H9 (cell line): ENCODE measurements around the gene MAD1L1. TPM values are rescaled to one million over a fixed set of nuclear protein-coding genes. Genes with fewer than 3 reads are reported as not detected.

ENCODE experiments used
- DNase-seq: peaks from one replicate; pipeline ENCODE4 v3.0.0-alpha.2; 2017
- H2AFZ ChIP-seq: one replicate; pipeline ENCODE4 v1.6.1; 2013; ENCODE audit warnings: mild to moderate bottlenecking, low read length, control low read depth, moderate library complexity
- H2AK5ac ChIP-seq: 2 replicates; pipeline ENCODE4 v1.6.1; 2013; ENCODE audit warnings: low read length, control low read depth, mixed read lengths; ENCODE audit not compliant: insufficient read length
- H2BK120ac ChIP-seq: one replicate; pipeline ENCODE4 v1.6.1; 2013; ENCODE audit warnings: low read depth, mild to moderate bottlenecking, low read length, control low read depth, inconsistent platforms; ENCODE audit not compliant: poor library complexity, severe bottlenecking
- H2BK12ac ChIP-seq: 2 replicates; pipeline ENCODE4 v1.6.1; 2013; ENCODE audit warnings: low read length, control low read depth, mixed read lengths, low read depth; ENCODE audit not compliant: insufficient read length
- H2BK15ac ChIP-seq: 2 replicates; pipeline ENCODE4 v1.6.1; 2013; ENCODE audit warnings: low read depth, low read length, control low read depth
- H2BK20ac ChIP-seq: one replicate; pipeline ENCODE4 v1.6.1; 2013; ENCODE audit warnings: low read depth, mild to moderate bottlenecking, low read length, control low read depth, inconsistent platforms; ENCODE audit not compliant: poor library complexity, severe bottlenecking
- H2BK5ac ChIP-seq: 2 replicates; pipeline ENCODE4 v1.6.1; 2013; ENCODE audit warnings: low read length, control low read depth, mixed read lengths; ENCODE audit not compliant: insufficient read length
- H3K14ac ChIP-seq: 2 replicates; pipeline ENCODE4 v1.6.1; 2013; ENCODE audit warnings: low read length, control low read depth; ENCODE audit not compliant: insufficient read depth
- H3K18ac ChIP-seq: 2 replicates; pipeline ENCODE4 v1.6.1; 2013; ENCODE audit warnings: low read depth, mild to moderate bottlenecking, mixed read lengths, low read length, control low read depth; ENCODE audit not compliant: insufficient read length
- H3K23ac ChIP-seq: 2 replicates; pipeline ENCODE4 v1.6.1; 2013; ENCODE audit warnings: low read length, control low read depth, mixed read lengths, low read depth; ENCODE audit not compliant: insufficient read length
- H3K23me2 ChIP-seq: 2 replicates; pipeline ENCODE4 v1.6.1; 2013; ENCODE audit warnings: low read depth, mild to moderate bottlenecking, mixed read lengths, low read length, control low read depth; ENCODE audit not compliant: insufficient read length, poor library complexity, severe bottlenecking
- H3K27ac ChIP-seq: 2 replicates; pipeline ENCODE4 v1.5.1; 2013; ENCODE audit warnings: low read length, control low read depth, mixed read lengths, low read depth; ENCODE audit not compliant: insufficient read length
- H3K27me3 ChIP-seq: 2 replicates; pipeline ENCODE4 v1.6.1; 2013; ENCODE audit warnings: low read length, control low read depth, inconsistent platforms; ENCODE audit not compliant: insufficient read depth
- H3K4ac ChIP-seq: 2 replicates; pipeline ENCODE4 v1.6.1; 2013; ENCODE audit warnings: low read depth, mild to moderate bottlenecking, control low read depth, inconsistent platforms, low read length, moderate library complexity
- H3K4me1 ChIP-seq: 2 replicates; pipeline ENCODE4 v1.6.1; 2013; ENCODE audit warnings: low read length, control low read depth, inconsistent platforms; ENCODE audit not compliant: insufficient read depth
- H3K4me2 ChIP-seq: 2 replicates; pipeline ENCODE4 v1.6.1; 2013; ENCODE audit warnings: low read length, control low read depth, mixed read lengths; ENCODE audit not compliant: insufficient read length, insufficient read depth
- H3K56ac ChIP-seq: 2 replicates; pipeline ENCODE4 v1.6.1; 2013; ENCODE audit warnings: low read depth, mild to moderate bottlenecking, mixed read lengths, low read length, control low read depth; ENCODE audit not compliant: insufficient read length
- H3K79me1 ChIP-seq: 2 replicates; pipeline ENCODE4 v1.6.1; 2013; ENCODE audit warnings: low read depth, mild to moderate bottlenecking, moderate library complexity, low read length, control low read depth, inconsistent platforms; ENCODE audit not compliant: insufficient read depth, poor library complexity, severe bottlenecking
- H3K79me2 ChIP-seq: 2 replicates; pipeline ENCODE4 v1.6.1; 2013; ENCODE audit warnings: low read length, control low read depth, inconsistent platforms; ENCODE audit not compliant: insufficient read depth
- H3K9ac ChIP-seq: 2 replicates; pipeline ENCODE4 v1.6.1; 2013; ENCODE audit warnings: low read length, control low read depth, mixed read lengths; ENCODE audit not compliant: insufficient read length; ENCODE audit errors: extremely low read depth
- H3K9me3 ChIP-seq: one replicate; pipeline ENCODE4 v1.6.1; 2013; ENCODE audit warnings: low read depth, low read length, inconsistent platforms; ENCODE audit not compliant: control insufficient read depth
- H3T11ph ChIP-seq: one replicate; pipeline ENCODE4 v1.6.1; 2013; ENCODE audit warnings: mild to moderate bottlenecking, low read length, control low read depth, inconsistent platforms
- H4K20me1 ChIP-seq: one replicate; pipeline ENCODE4 v1.6.1; 2013; ENCODE audit not compliant: control insufficient read depth, insufficient read length, insufficient read depth
- H4K5ac ChIP-seq: 2 replicates; pipeline ENCODE4 v1.6.1; 2013; ENCODE audit warnings: low read depth, mild to moderate bottlenecking, mixed read lengths, low read length, control low read depth; ENCODE audit not compliant: insufficient read length
- H4K8ac ChIP-seq: replicated peaks from 2 replicates; pipeline ENCODE4 v1.6.1; 2013; ENCODE audit warnings: low read length, control low read depth, mixed read lengths, low read depth; ENCODE audit not compliant: insufficient read length
- H4K91ac ChIP-seq: 2 replicates; pipeline ENCODE4 v1.6.1; 2013; ENCODE audit warnings: low read depth, mild to moderate bottlenecking, moderate library complexity, mixed read lengths, low read length, control low read depth; ENCODE audit not compliant: insufficient read length
- H3K27ac Mint-ChIP-seq, 3 experiments: 2 replicates in 2 of 3; 3 replicates in 1 of 3; pipeline ENCODE4 v1.8.0; 2020 to 2021; ENCODE audit warnings: mixed read lengths in 3 of 3, mild to moderate bottlenecking in 1 of 3, moderate library complexity in 1 of 3
- H3K27me3 Mint-ChIP-seq: 2 replicates; pipeline ENCODE4 v1.8.0; 2021; ENCODE audit warnings: low read depth, mild to moderate bottlenecking, moderate library complexity, mixed read lengths
- H3K36me3 Mint-ChIP-seq, 3 experiments: 2 replicates in 2 of 3; 3 replicates in 1 of 3; pipeline ENCODE4 v1.8.0; 2020 to 2021; ENCODE audit warnings: low read depth in 3 of 3, mixed read lengths in 3 of 3; ENCODE audit not compliant: insufficient read depth in 1 of 3
- H3K4me1 Mint-ChIP-seq, 2 experiments: 2 replicates each; pipeline ENCODE4 v1.8.0; 2020; ENCODE audit warnings: mixed read lengths in 2 of 2
- H3K4me3 Mint-ChIP-seq, 2 experiments: 2 replicates in 1 of 2; 3 replicates in 1 of 2; pipeline ENCODE4 v1.8.0; 2020 to 2021; ENCODE audit warnings: mild to moderate bottlenecking in 2 of 2, mixed read lengths in 2 of 2, moderate library complexity in 1 of 2
- H3K9me3 Mint-ChIP-seq, 2 experiments: 2 replicates in 1 of 2; 3 replicates in 1 of 2; pipeline ENCODE4 v1.8.0; 2020; ENCODE audit warnings: mild to moderate bottlenecking in 2 of 2, mixed read lengths in 2 of 2, moderate library complexity in 1 of 2
- WGBS: extraction: QIAGEN DNeasy Blood & Tissue Kit; methylation state at CpG from one replicate; pipeline ENCODE4 v1.1.7; 2013; ENCODE audit warnings: missing lambda C conversion rate, low lambda C conversion rate, mixed read lengths; ENCODE audit not compliant: insufficient read length; ENCODE audit errors: extremely low coverage; 5-methylcytosine and 5-hydroxymethylcytosine counted together
- total RNA-seq: library from RNA; stranded (reverse); gene quantifications from 2 replicates; pipeline ENCODE4 v1.2.1, GENCODE V29; 2021
- TF ChIP-seq, protein P1 (sequence below): fragments of 200-600 bp; sonication (generic); conservative IDR thresholded peaks from 3 replicates; pipeline ENCODE4 v1.8.0; 2021; ENCODE audit warnings: antibody characterized with exemption, mild to moderate bottlenecking

The MAD1L1 gene
- total RNA-seq, 1 experiment from 2014 or later, result 39.0 TPM

GRCh38 chr7:2228921-2229320 lies 3.8 kb downstream of the MAD1L1 start:
- H3K23ac ChIP-seq, result no peak overlapping the region
- H2AFZ ChIP-seq, result no peak overlapping the region
- H2BK12ac ChIP-seq, result no peak overlapping the region
- TF ChIP-seq, protein P1, sequence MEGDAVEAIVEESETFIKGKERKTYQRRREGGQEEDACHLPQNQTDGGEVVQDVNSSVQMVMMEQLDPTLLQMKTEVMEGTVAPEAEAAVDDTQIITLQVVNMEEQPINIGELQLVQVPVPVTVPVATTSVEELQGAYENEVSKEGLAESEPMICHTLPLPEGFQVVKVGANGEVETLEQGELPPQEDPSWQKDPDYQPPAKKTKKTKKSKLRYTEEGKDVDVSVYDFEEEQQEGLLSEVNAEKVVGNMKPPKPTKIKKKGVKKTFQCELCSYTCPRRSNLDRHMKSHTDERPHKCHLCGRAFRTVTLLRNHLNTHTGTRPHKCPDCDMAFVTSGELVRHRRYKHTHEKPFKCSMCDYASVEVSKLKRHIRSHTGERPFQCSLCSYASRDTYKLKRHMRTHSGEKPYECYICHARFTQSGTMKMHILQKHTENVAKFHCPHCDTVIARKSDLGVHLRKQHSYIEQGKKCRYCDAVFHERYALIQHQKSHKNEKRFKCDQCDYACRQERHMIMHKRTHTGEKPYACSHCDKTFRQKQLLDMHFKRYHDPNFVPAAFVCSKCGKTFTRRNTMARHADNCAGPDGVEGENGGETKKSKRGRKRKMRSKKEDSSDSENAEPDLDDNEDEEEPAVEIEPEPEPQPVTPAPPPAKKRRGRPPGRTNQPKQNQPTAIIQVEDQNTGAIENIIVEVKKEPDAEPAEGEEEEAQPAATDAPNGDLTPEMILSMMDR, result no peak
- no peak overlapping the region for H4K91ac ChIP-seq
- H4K20me1 ChIP-seq, result no peaks in the 10 kb centered on the region
- peaks cover 17% of the 10 kb centered on the region for H3K79me1 ChIP-seq
- no peaks in the 10 kb centered on the region for H3K27me3 ChIP-seq
- H3K27ac ChIP-seq, result no peak overlapping the region
- no peak overlapping the region for H3K4ac ChIP-seq
- H2BK120ac ChIP-seq, result no peak overlapping the region
- no peak overlapping the region for H2AK5ac ChIP-seq
- DNase-seq, result no peak
- H3K79me2 ChIP-seq, result peaks cover 5% of the 10 kb centered on the region; the same call in 1 of the 2 replicates
- H3K4me1 Mint-ChIP-seq, result peaks cover 9 to 11% of the 10 kb centered on the region in 2 experiments
- H2BK5ac ChIP-seq, result no peak overlapping the region
- no peak overlapping the region for H3K18ac ChIP-seq
- H3K27ac Mint-ChIP-seq, result no peak overlapping the region; a peak in 1 of 7 replicates
- H3K4me3 Mint-ChIP-seq, result no peak overlapping the region
- no peak overlapping the region for H3K14ac ChIP-seq
- H2BK20ac ChIP-seq, result no peak overlapping the region
- no peak overlapping the region for H4K5ac ChIP-seq
- no peak overlapping the region for H3T11ph ChIP-seq
- peaks cover 13% of the 10 kb centered on the region for H3K23me2 ChIP-seq
- no peaks in the 10 kb centered on the region for H3K9me3 Mint-ChIP-seq
- H3K36me3 Mint-ChIP-seq, result peaks cover 28 to 57% (median 54%) of the 10 kb centered on the region in 3 experiments
- no peak overlapping the region for H3K56ac ChIP-seq
- no peak overlapping the region for H3K4me2 ChIP-seq
- no peaks in the 10 kb centered on the region for H3K9me3 ChIP-seq
- no peak overlapping the region for H2BK15ac ChIP-seq
- WGBS, result no CpG with 5 or more reads among the region's 8 CpGs
- H3K9ac ChIP-seq, result no peak overlapping the region
- H3K27me3 Mint-ChIP-seq, result no peaks in the 10 kb centered on the region
- H4K8ac ChIP-seq, result no peak overlapping the region
- H3K4me1 ChIP-seq, result no peaks in the 10 kb centered on the region
